K562 treated with DMSO at 1 percent for 4 hours (cell line): Measurements from ENCODE around the gene NDST1. TPM values are rescaled to one million over a fixed set of nuclear protein-coding genes. Genes with fewer than 3 reads are reported as not detected.

Experiments used
- total RNA-seq: library from RNA; unstranded; fragments of 300-600 nt; gene quantifications from 2 replicates; pipeline ENCODE4 v1.2.3, GENCODE V29; 2022; ENCODE audit not compliant: insufficient read depth

The NDST1 gene
- total RNA-seq = 20.1 and 20.6 TPM in 2 replicates

GRCh38 chr5:150507474-150508276 lies at the start of gene NDST1:
TSS of gene NDST1 (plus strand) at chr5:150508131. CDS start at chr5:150521255, 13,124 bp downstream.

Other genes with a start within 250 kb of the NDST1 start
- gene CAMK2A, start 218.4 kb upstream of the NDST1 start, total RNA-seq = not detected in 2 replicates
- gene ARSI, start 205.2 kb upstream of the NDST1 start, total RNA-seq = not detected in 2 replicates
- gene TCOF1, start 150.4 kb upstream of the NDST1 start, total RNA-seq = 33.4 and 40.7 TPM in 2 replicates
- gene CD74, start 95.2 kb upstream of the NDST1 start, total RNA-seq = 3.6 and 4.3 TPM in 2 replicates
- 7,861 and 8,555 TPM in 2 replicates for gene RPS14, start 58.4 kb upstream of the NDST1 start, total RNA-seq
- gene SYNPO, start 132.5 kb downstream of the NDST1 start, total RNA-seq = not detected in 2 replicates
- not detected in 2 replicates for gene MYOZ3, start 153.1 kb downstream of the NDST1 start, total RNA-seq
- 35.4 and 50.3 TPM in 2 replicates for gene RBM22, start 192.9 kb downstream of the NDST1 start, total RNA-seq